Measurements from ENCODE around the gene PIK3CD. TPM values are rescaled to one million over a fixed set of nuclear protein-coding genes. Genes with fewer than 3 reads are reported as not detected.

PIK3CD gene
- total and polyA plus RNA-seq, 2 of the 4 experiments (the other 2 are of a cell fraction), result 5.0 to 12.1 TPM

- Histone ChIP-seq H3K18ac (ENCODE audit: low read depth, low read length) (no peak overlapping the region), H2AK9ac (replicated peaks; ENCODE audit: low read depth, low read length, poor library complexity) (no peak overlapping the region), H2BK5ac (ENCODE audit: low read depth, low read length, poor library complexity, severe bottlenecking) (no peak overlapping the region), H4K8ac (ENCODE audit: low read depth in 2 of 2, low read length in 2 of 2) (no peak overlapping the region), H3K4me1 (ENCODE audit: control insufficient read depth, insufficient read depth, low read length) (no peaks in the 10 kb centered on the region), H3K79me1 (ENCODE audit: low read depth in 1 of 2, low read length in 2 of 2) (no peaks in the 10 kb centered on the region), H3K4me3 (ENCODE audit: insufficient read depth, low read depth, low read length) (no peak overlapping the region), H2BK20ac (ENCODE audit: low read depth, low read length) (no peak overlapping the region), H4K20me1 (ENCODE audit: insufficient read depth, low read length) (peaks cover 4% of the 10 kb centered on the region; the same call in 1 of the 2 replicates), H2BK15ac (ENCODE audit: low read depth, low read length) (no peak overlapping the region), H2AFZ (replicated peaks; ENCODE audit: low read length, poor library complexity) (no peak overlapping the region), H3K36me3 (ENCODE audit: control insufficient read depth, insufficient read depth, low read length) (peaks cover 73% of the 10 kb centered on the region), H3K9ac (ENCODE audit: low read depth, low read length) (no peak overlapping the region), H3K9me1 (ENCODE audit: insufficient read depth, low read length) (no peaks in the 10 kb centered on the region), H3K27me3 (ENCODE audit: control insufficient read depth, insufficient read depth, low read length) (no peaks in the 10 kb centered on the region), H3K23ac (ENCODE audit: low read depth, low read length) (no peak overlapping the region), H3K14ac (replicated peaks; ENCODE audit: low read depth, low read length) (no peak overlapping the region), H2BK120ac (ENCODE audit: low read depth, low read length) (no peak overlapping the region), H4K5ac (ENCODE audit: low read depth, low read length) (no peak overlapping the region), H2AK5ac (ENCODE audit: low read depth, low read length) (no peak overlapping the region), H3K4me2 (ENCODE audit: low read depth, low read length) (no peak overlapping the region), H3K56ac (ENCODE audit: extremely low read depth, insufficient read depth, low read length) (no peak overlapping the region), H3K4ac (ENCODE audit: low read depth, low read length) (no peak overlapping the region), H3K9me3 (ENCODE audit: control insufficient read depth, insufficient read depth, low read length) (no peaks in the 10 kb centered on the region), H4K91ac (ENCODE audit: insufficient read depth, low read depth, low read length) (no peak overlapping the region), H3K27ac (ENCODE audit: insufficient read depth, low read length) (no peak overlapping the region)
- intact Hi-C loops (cut with micrococcal nuclease) (no loop called here), in situ Hi-C loops (cut with MboI; ENCODE audit: low sequenced_read_pairs) (no loop called here), dilution Hi-C loops (cut with HindIII; ENCODE audit: low sequenced_read_pairs, unreplicated experiment) (no loop called here)
- POLR2A ChIA-PET (ENCODE audit: unreplicated experiment), result no interaction called here
- no peak for ATAC-seq (ENCODE audit: low read depth)
- TF ChIP-seq RAD21 (IDR thresholded peaks at IDR 0.05; ENCODE audit: low read length) (no peak), ELK1 (IDR thresholded peaks at IDR 0.05; ENCODE audit: borderline replicate concordance, low read depth, low read length) (no peak), USF2 (IDR thresholded peaks at IDR 0.05; ENCODE audit: low read depth, low read length) (no peak), FOS (IDR thresholded peaks at IDR 0.05; ENCODE audit: low read depth, low read length) (no peak), CHD1 (IDR thresholded peaks at IDR 0.05; ENCODE audit: low read depth, low read length) (no peak), MAFK (IDR thresholded peaks at IDR 0.05; ENCODE audit: low read depth, low read length) (no peak), RFX5 (IDR thresholded peaks at IDR 0.05; ENCODE audit: low read depth, low read length) (no peak), SMC3 (IDR thresholded peaks at IDR 0.05; ENCODE audit: low read depth, low read length) (no peak), CEBPB (IDR thresholded peaks at IDR 0.05; ENCODE audit: low read depth, low read length) (no peak), NFE2L2 (IDR thresholded peaks at IDR 0.05; ENCODE audit: low read depth, low read length) (no peak), RCOR1 (IDR thresholded peaks at IDR 0.05; ENCODE audit: insufficient replicate concordance, low read length) (no peak), BHLHE40 (IDR thresholded peaks at IDR 0.05; ENCODE audit: low read depth, low read length) (no peak), MAZ (IDR thresholded peaks at IDR 0.05; ENCODE audit: borderline replicate concordance, low read depth, low read length) (no peak), POLR2A (IDR thresholded peaks at IDR 0.05; ENCODE audit: low read depth, low read length) (no peak), MXI1 (IDR thresholded peaks at IDR 0.05; ENCODE audit: borderline replicate concordance, low read depth, low read length) (no peak)
- TF ChIP-seq, protein P1, sequence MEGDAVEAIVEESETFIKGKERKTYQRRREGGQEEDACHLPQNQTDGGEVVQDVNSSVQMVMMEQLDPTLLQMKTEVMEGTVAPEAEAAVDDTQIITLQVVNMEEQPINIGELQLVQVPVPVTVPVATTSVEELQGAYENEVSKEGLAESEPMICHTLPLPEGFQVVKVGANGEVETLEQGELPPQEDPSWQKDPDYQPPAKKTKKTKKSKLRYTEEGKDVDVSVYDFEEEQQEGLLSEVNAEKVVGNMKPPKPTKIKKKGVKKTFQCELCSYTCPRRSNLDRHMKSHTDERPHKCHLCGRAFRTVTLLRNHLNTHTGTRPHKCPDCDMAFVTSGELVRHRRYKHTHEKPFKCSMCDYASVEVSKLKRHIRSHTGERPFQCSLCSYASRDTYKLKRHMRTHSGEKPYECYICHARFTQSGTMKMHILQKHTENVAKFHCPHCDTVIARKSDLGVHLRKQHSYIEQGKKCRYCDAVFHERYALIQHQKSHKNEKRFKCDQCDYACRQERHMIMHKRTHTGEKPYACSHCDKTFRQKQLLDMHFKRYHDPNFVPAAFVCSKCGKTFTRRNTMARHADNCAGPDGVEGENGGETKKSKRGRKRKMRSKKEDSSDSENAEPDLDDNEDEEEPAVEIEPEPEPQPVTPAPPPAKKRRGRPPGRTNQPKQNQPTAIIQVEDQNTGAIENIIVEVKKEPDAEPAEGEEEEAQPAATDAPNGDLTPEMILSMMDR (conservative IDR thresholded peaks at IDR 0.05; ENCODE audit: low read depth, low read length), result no peak
- CTCF ChIA-PET, result no interaction called here
- DNase-seq, result no peak
- BruUV-seq (replicated peaks), result TSS peak; percentile 83
- 91% methylated on average over 27 of the region's 45 CpGs; no CpG with 5 or more reads in 1 of the 2 experiments for WGBS, 2 experiments (ENCODE audit: extremely low coverage in 2 of 2, insufficient read length in 1 of 2)
Observed at GRCh38 chr1:9730096-9730901, 78.8 kb downstream of the PIK3CD start.

Measured in IMR-90 (cell line).